Liver (tissue), 3 donors: Measurements from ENCODE around the gene KCNIP1.

Experiments used
- CTCF ChIP-seq: fragments of 150-350 bp; IDR thresholded peaks from 2 replicates; pipeline ENCODE4 v1.5.1; 2017; ENCODE audit warnings: improper control_type of control experiment, low read depth, low read length; ENCODE audit not compliant: missing input control
- GABPA ChIP-seq, 2 donors: IDR thresholded peaks in 1 of 2; conservative IDR thresholded peaks in 1 of 2; 2 replicates each; pipeline ENCODE4 v1.6.1; 2016; ENCODE audit warnings: antibody characterized with exemption in 2 of 2, mild to moderate bottlenecking in 1 of 2, moderate library complexity in 1 of 2
- MAX ChIP-seq: IDR thresholded peaks from 2 replicates; pipeline ENCODE4 v1.6.1; 2016; ENCODE audit warnings: antibody characterized with exemption
- donor health status: healthy.
- donor health status: healthy.

DNA sequence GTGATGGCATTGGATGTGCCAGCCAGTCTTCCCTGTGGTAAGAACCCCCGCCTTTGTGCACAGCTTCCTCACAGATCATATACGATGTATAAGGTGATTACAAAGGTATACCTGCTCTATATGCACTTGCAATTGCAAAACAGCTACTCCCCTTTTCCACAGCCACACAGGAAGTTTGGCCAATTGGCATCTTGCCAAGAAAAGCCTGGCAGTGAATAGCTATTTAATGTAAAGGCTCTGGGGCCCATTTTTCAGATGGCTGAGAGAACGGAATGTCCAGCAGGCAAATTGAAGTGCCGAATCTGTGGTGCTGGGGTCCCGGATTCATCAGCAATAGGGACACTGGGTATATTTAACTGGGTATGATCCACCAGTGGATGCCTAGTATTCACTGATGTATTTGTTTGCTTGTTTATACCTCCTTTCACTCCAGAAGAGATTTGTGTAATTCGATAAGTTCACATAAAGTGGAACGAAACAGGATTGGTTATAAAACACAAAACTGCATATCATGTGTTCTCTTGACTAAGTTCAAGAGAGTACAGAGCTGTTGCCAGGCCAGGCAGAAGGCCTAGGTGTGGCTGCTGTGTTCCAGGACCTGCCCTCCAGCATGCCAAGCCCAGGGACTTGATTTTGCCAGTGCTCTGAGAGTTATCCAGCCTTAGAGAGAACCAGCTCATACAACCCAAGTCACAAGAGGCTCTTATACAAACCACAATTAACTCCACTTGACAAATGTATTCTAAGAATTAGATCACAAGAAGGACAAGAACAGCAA is 252.0 kb downstream of the KCNIP1 start:
- TF ChIP-seq CTCF (no peak), MAX (no peak), GABPA (IDR thresholded peaks at IDR 0.05 in 1 of 2, conservative IDR thresholded peaks at IDR 0.05 in 1 of 2) (no peak)
